SU-DHL-6 (cell line): ENCODE measurements around the gene TM4SF20.

Source experiments
- EZH2phosphoT487 ChIP-seq: fragments of 200-600 bp; sonication (generic), shearing (Covaris generic); conservative IDR thresholded peaks from 2 replicates; pipeline ENCODE4 v1.6.1; 2018; ENCODE audit warnings: mild to moderate bottlenecking, antibody characterized with exemption, low read length, moderate library complexity, mixed read lengths
- TF ChIP-seq, protein P1 (sequence below): fragments of 200-600 bp; sonication (generic); IDR thresholded peaks from one replicate; pipeline ENCODE4 v1.5.1; 2017; ENCODE audit warnings: antibody characterized with exemption, mild to moderate bottlenecking, low read length, moderate library complexity; ENCODE audit not compliant: insufficient read depth, poor library complexity, severe bottlenecking

DNA sequence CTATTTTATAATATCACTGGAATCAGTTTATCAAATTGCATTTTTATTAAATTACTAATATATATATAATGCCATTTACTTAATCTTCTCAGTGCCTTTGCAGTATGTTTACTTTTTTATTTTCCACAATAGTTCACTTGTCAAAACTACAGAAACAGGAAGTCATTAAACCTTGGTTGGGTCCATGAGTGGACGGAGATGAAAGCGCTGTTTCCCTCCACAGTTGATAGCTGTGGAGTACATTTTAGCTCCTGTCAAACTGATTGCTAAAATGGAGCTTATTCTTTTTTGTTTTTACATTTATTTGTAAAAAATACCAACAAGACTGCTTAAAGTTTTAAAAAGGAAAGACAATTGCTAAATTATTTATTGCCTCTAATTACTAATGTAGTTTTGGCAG, 34.9 kb downstream of the TM4SF20 start:
- TF ChIP-seq, protein P1, sequence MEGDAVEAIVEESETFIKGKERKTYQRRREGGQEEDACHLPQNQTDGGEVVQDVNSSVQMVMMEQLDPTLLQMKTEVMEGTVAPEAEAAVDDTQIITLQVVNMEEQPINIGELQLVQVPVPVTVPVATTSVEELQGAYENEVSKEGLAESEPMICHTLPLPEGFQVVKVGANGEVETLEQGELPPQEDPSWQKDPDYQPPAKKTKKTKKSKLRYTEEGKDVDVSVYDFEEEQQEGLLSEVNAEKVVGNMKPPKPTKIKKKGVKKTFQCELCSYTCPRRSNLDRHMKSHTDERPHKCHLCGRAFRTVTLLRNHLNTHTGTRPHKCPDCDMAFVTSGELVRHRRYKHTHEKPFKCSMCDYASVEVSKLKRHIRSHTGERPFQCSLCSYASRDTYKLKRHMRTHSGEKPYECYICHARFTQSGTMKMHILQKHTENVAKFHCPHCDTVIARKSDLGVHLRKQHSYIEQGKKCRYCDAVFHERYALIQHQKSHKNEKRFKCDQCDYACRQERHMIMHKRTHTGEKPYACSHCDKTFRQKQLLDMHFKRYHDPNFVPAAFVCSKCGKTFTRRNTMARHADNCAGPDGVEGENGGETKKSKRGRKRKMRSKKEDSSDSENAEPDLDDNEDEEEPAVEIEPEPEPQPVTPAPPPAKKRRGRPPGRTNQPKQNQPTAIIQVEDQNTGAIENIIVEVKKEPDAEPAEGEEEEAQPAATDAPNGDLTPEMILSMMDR = no peak
- no peak for TF ChIP-seq EZH2phosphoT487
